IMR-90 (cell line): ENCODE measurements around the gene FAM76B. TPM values are rescaled to one million over a fixed set of nuclear protein-coding genes. Genes with fewer than 3 reads are reported as not detected.

ENCODE experiments used
- ATAC-seq: fragments of 200-7000 bp; cut with Tn5 transposase; 2 replicates; pipeline ENCODE4 v1.9.1; 2020; ENCODE audit warnings: low read depth, mild to moderate bottlenecking, moderate library complexity
- BruUV-seq: library from RNA; stranded (reverse); fragments of 400-500 nt; replicated peaks from 2 replicates; lab custom pipeline; 2021; lab: Mats Ljungman, UMichigan
- CTCF ChIA-PET: fragments of 300-600 bp; formaldehyde crosslinking; extraction: SDS; loops from one replicate; lab custom pipeline; 2021; ENCODE audit warnings: antibody characterized with exemption; lab: Yijun Ruan, JAX
- POLR2A ChIA-PET: fragments of 300-600 bp; sonication (Branson Sonifier 250); formaldehyde crosslinking; loops from one replicate; lab custom pipeline; 2022; ENCODE audit warnings: antibody characterized with exemption; ENCODE audit not compliant: unreplicated experiment; lab: Charles Lee
- DNase-seq: peaks from one replicate; pipeline ENCODE4 v3.0.0; 2013
- H2AFZ ChIP-seq: replicated peaks from 2 replicates; pipeline ENCODE3; 2013; ENCODE audit warnings: low read length, mild to moderate bottlenecking; ENCODE audit not compliant: poor library complexity
- H2AK5ac ChIP-seq: 2 replicates; pipeline ENCODE4 v1.6.1; 2013; ENCODE audit warnings: low read depth, low read length, inconsistent platforms
- H2AK9ac ChIP-seq: replicated peaks from 2 replicates; pipeline ENCODE3; 2013; ENCODE audit warnings: mild to moderate bottlenecking, low read depth, low read length, moderate library complexity; ENCODE audit not compliant: poor library complexity
- H2BK120ac ChIP-seq: 2 replicates; pipeline ENCODE4 v1.6.1; 2013; ENCODE audit warnings: low read depth, low read length, inconsistent platforms
- H2BK15ac ChIP-seq: 3 replicates; pipeline ENCODE4 v1.6.1; 2013; ENCODE audit warnings: low read depth, low read length, inconsistent platforms
- H2BK20ac ChIP-seq: 2 replicates; pipeline ENCODE4 v1.6.1; 2013; ENCODE audit warnings: low read depth, mild to moderate bottlenecking, inconsistent platforms, low read length, moderate library complexity
- H2BK5ac ChIP-seq: 2 replicates; pipeline ENCODE4 v1.6.1; 2013; ENCODE audit warnings: mild to moderate bottlenecking, low read depth, low read length, inconsistent platforms; ENCODE audit not compliant: poor library complexity, severe bottlenecking
- H3K14ac ChIP-seq: replicated peaks from 2 replicates; pipeline ENCODE4 v1.6.1; 2013; ENCODE audit warnings: low read depth, low read length, inconsistent platforms
- H3K18ac ChIP-seq: 2 replicates; pipeline ENCODE4 v1.6.1; 2013; ENCODE audit warnings: low read depth, low read length, control low read depth
- H3K23ac ChIP-seq: 2 replicates; pipeline ENCODE4 v1.6.1; 2013; ENCODE audit warnings: low read depth, low read length, inconsistent platforms
- H3K27ac ChIP-seq: 2 replicates; pipeline ENCODE4 v1.5.1; 2013; ENCODE audit warnings: mild to moderate bottlenecking, control low read depth, low read length; ENCODE audit not compliant: insufficient read depth
- H3K27me3 ChIP-seq: 2 replicates; pipeline ENCODE4 v1.6.1; 2013; ENCODE audit warnings: low read length; ENCODE audit not compliant: control insufficient read depth, insufficient read depth
- H3K36me3 ChIP-seq: 2 replicates; pipeline ENCODE4 v1.6.1; 2013; ENCODE audit warnings: low read length, mixed read lengths; ENCODE audit not compliant: control insufficient read depth, insufficient read depth
- H3K4ac ChIP-seq: 2 replicates; pipeline ENCODE4 v1.6.1; 2013; ENCODE audit warnings: low read depth, low read length, inconsistent platforms
- H3K4me1 ChIP-seq: 2 replicates; pipeline ENCODE4 v1.6.1; 2013; ENCODE audit warnings: low read length, mixed read lengths; ENCODE audit not compliant: control insufficient read depth, insufficient read depth
- H3K4me2 ChIP-seq: 2 replicates; pipeline ENCODE4 v1.6.1; 2013; ENCODE audit warnings: low read depth, mild to moderate bottlenecking, control low read depth, low read length, moderate library complexity
- H3K4me3 ChIP-seq: 2 replicates; pipeline ENCODE4 v1.5.1; 2013; ENCODE audit warnings: low read depth, mild to moderate bottlenecking, control low read depth, low read length, moderate library complexity; ENCODE audit not compliant: insufficient read depth
- H3K56ac ChIP-seq: 2 replicates; pipeline ENCODE4 v1.6.1; 2013; ENCODE audit warnings: low read length, inconsistent platforms; ENCODE audit not compliant: insufficient read depth; ENCODE audit errors: extremely low read depth
- H3K79me1 ChIP-seq, 2 experiments: 2 replicates each; pipeline ENCODE4 v1.6.1; 2013; ENCODE audit warnings: low read length in 2 of 2, inconsistent platforms in 1 of 2, low read depth in 1 of 2
- H3K9ac ChIP-seq: 2 replicates; pipeline ENCODE4 v1.6.1; 2013; ENCODE audit warnings: low read depth, low read length, control low read depth
- H3K9me1 ChIP-seq: 2 replicates; pipeline ENCODE4 v1.6.1; 2013; ENCODE audit warnings: low read length, inconsistent platforms; ENCODE audit not compliant: insufficient read depth
- H3K9me3 ChIP-seq: 2 replicates; pipeline ENCODE4 v1.6.1; 2013; ENCODE audit warnings: low read length; ENCODE audit not compliant: control insufficient read depth, insufficient read depth
- H4K20me1 ChIP-seq: 2 replicates; pipeline ENCODE4 v1.6.1; 2013; ENCODE audit warnings: low read length, inconsistent platforms; ENCODE audit not compliant: insufficient read depth
- H4K5ac ChIP-seq: 2 replicates; pipeline ENCODE4 v1.6.1; 2013; ENCODE audit warnings: mild to moderate bottlenecking, low read depth, low read length, control low read depth
- H4K8ac ChIP-seq, 2 experiments: 2 replicates each; pipeline ENCODE4 v1.6.1; 2013; ENCODE audit warnings: low read depth in 2 of 2, low read length in 2 of 2, control low read depth in 1 of 2, inconsistent platforms in 1 of 2
- H4K91ac ChIP-seq: 2 replicates; pipeline ENCODE4 v1.6.1; 2013; ENCODE audit warnings: low read depth, low read length, inconsistent platforms; ENCODE audit not compliant: insufficient read depth
- BHLHE40 ChIP-seq: fragments of 150-350 bp; IDR thresholded peaks from 2 replicates; pipeline ENCODE4 v1.6.1; 2016; ENCODE audit warnings: mild to moderate bottlenecking, low read depth, low read length
- CEBPB ChIP-seq: IDR thresholded peaks from 2 replicates; pipeline ENCODE4 v1.6.1; 2012; ENCODE audit warnings: low read depth, low read length, improper control_type of control experiment
- CHD1 ChIP-seq: IDR thresholded peaks from 2 replicates; pipeline ENCODE4 v1.6.1; 2012; ENCODE audit warnings: low read depth, low read length, improper control_type of control experiment
- FOS ChIP-seq: fragments of 150-350 bp; IDR thresholded peaks from 2 replicates; pipeline ENCODE4 v1.6.1; 2016; ENCODE audit warnings: low read depth, low read length
- MAFK ChIP-seq: IDR thresholded peaks from 2 replicates; pipeline ENCODE4 v1.6.1; 2012; ENCODE audit warnings: low read depth, low read length, improper control_type of control experiment
- MAZ ChIP-seq: IDR thresholded peaks from 2 replicates; pipeline ENCODE4 v1.6.1; 2012; ENCODE audit warnings: low read depth, mild to moderate bottlenecking, low read length, improper control_type of control experiment, moderate library complexity, borderline replicate concordance
- MXI1 ChIP-seq: IDR thresholded peaks from 2 replicates; pipeline ENCODE4 v1.6.1; 2012; ENCODE audit warnings: low read depth, mild to moderate bottlenecking, low read length, moderate library complexity, borderline replicate concordance
- NFE2L2 ChIP-seq: fragments of 150-350 bp; IDR thresholded peaks from 2 replicates; pipeline ENCODE4 v1.6.1; 2016; ENCODE audit warnings: low read depth, mild to moderate bottlenecking, low read length
- POLR2A ChIP-seq: IDR thresholded peaks from 2 replicates; pipeline ENCODE4 v1.6.1; 2012; ENCODE audit warnings: mild to moderate bottlenecking, low read depth, low read length
- RAD21 ChIP-seq: IDR thresholded peaks from 2 replicates; pipeline ENCODE4 v1.6.1; 2012; ENCODE audit warnings: low read length, improper control_type of control experiment
- RCOR1 ChIP-seq: IDR thresholded peaks from 2 replicates; pipeline ENCODE4 v1.6.1; 2012; ENCODE audit warnings: mild to moderate bottlenecking, low read length, improper control_type of control experiment; ENCODE audit not compliant: insufficient replicate concordance
- RFX5 ChIP-seq: IDR thresholded peaks from 2 replicates; pipeline ENCODE4 v1.8.0; 2012; ENCODE audit warnings: low read depth, mild to moderate bottlenecking, low read length, moderate library complexity
- SMC3 ChIP-seq: fragments of 150-350 bp; IDR thresholded peaks from 2 replicates; pipeline ENCODE4 v1.6.1; 2016; ENCODE audit warnings: low read depth, mild to moderate bottlenecking, antibody characterized with exemption, low read length, moderate library complexity
- WGBS, 2 experiments: methylation state at CpG; one replicate each; pipeline versions ENCODE4 v1.1.5 to v1.1.7; 2013; ENCODE audit warnings: missing lambda C conversion rate in 2 of 2; ENCODE audit not compliant: insufficient read length in 1 of 2; ENCODE audit errors: extremely low coverage in 2 of 2; 5-methylcytosine and 5-hydroxymethylcytosine counted together
- dilution Hi-C: fragments of 300-500 bp; cut with HindIII; formaldehyde crosslinking; loops from one replicate; pipeline ENCODE4 v1.14.3; 2018; ENCODE audit warnings: low sequenced_read_pairs; ENCODE audit not compliant: unreplicated experiment
- in situ Hi-C: fragments of 300-500 bp; cut with MboI; formaldehyde crosslinking; loops from 3 replicates; pipeline ENCODE4 v1.14.3; 2019; ENCODE audit warnings: low sequenced_read_pairs, inconsistent platforms, mixed read lengths
- intact Hi-C: fragments of 100-400 bp; cut with micrococcal nuclease; formaldehyde crosslinking; loops from 2 replicates; pipeline ENCODE4 v1.10.0; 2022
- polyA plus RNA-seq, 3 experiments: library from polyadenylated mRNA; depleted of rRNA; stranded (reverse); fragments of >200 nt; gene quantifications; 2 replicates each; pipeline ENCODE4 v1.2.3, GENCODE V29; 2012; ENCODE audit warnings: low replicate concordance in 1 of 3
- total RNA-seq: library from RNA; depleted of rRNA; stranded (reverse); fragments of >200 nt; gene quantifications from 2 replicates; pipeline ENCODE4 v1.2.3, GENCODE V29; 2012
- TF ChIP-seq, protein P1 (sequence below): fragments of 150-350 bp; IDR thresholded peaks from 2 replicates; pipeline ENCODE4 v1.6.1; 2017; ENCODE audit warnings: mild to moderate bottlenecking, antibody characterized with exemption, low read length, low read depth
- TF ChIP-seq, protein P2 (sequence below): fragments of 150-350 bp; IDR thresholded peaks from 2 replicates; pipeline ENCODE4 v1.6.1; 2016; ENCODE audit warnings: low read depth, mild to moderate bottlenecking, low read length, moderate library complexity, borderline replicate concordance
- TF ChIP-seq, protein P3 (sequence below): conservative IDR thresholded peaks from 2 replicates; pipeline ENCODE4 v1.5.1; 2012; ENCODE audit warnings: mild to moderate bottlenecking, low read depth, low read length, improper control_type of control experiment

FAM76B gene
- total and polyA plus RNA-seq, 2 of the 4 experiments (the other 2 are of a cell fraction) = 12.7 to 14.3 TPM

DNA sequence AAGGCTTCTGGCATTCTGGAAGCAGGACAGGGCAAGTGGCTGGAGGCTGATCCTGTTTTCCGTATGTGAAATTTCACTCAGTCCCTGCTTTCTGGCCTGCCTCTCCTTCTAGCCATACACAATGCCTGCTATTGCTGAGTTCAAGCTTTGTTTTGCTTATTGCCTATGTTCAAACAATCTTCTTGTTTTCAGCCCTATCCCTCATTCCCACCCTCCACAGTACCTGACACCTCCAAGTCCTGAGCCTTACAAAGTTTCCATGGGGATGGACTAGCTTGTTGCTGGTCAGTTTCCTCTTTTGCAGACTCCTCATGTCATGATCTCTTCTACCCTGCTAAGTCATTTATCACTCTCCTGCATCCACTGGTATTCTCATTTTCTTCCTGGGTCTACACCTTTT is 38.1 kb downstream of the FAM76B start:
- Histone ChIP-seq H2AK9ac (no peak overlapping the region), H3K23ac (no peak overlapping the region), H4K20me1 (no peaks in the 10 kb centered on the region), H2AK5ac (no peak overlapping the region), H3K14ac (no peak overlapping the region), H3K4me3 (no peak overlapping the region), H4K8ac (no peak overlapping the region), H3K4me2 (no peak overlapping the region), H3K56ac (no peak overlapping the region), H2BK5ac (no peak overlapping the region), H3K9me3 (no peaks in the 10 kb centered on the region), H3K9me1 (no peaks in the 10 kb centered on the region), H3K36me3 (no peaks in the 10 kb centered on the region), H2BK20ac (no peak overlapping the region), H2BK15ac (no peak overlapping the region), H3K27me3 (peaks cover 20% of the 10 kb centered on the region), H3K4ac (no peak overlapping the region), H3K27ac (no peak overlapping the region), H3K79me1 (no peaks in the 10 kb centered on the region), H3K9ac (no peak overlapping the region), H2BK120ac (no peak overlapping the region), H2AFZ (no peak overlapping the region), H3K4me1 (no peaks in the 10 kb centered on the region), H3K18ac (no peak overlapping the region), H4K91ac (no peak overlapping the region), H4K5ac (no peak overlapping the region)
- intact Hi-C loops = no loop called here
- no peak for TF ChIP-seq BHLHE40
- no peak for TF ChIP-seq NFE2L2
- TF ChIP-seq MXI1 = no peak
- TF ChIP-seq FOS = no peak
- TF ChIP-seq POLR2A = no peak
- TF ChIP-seq, protein P1, sequence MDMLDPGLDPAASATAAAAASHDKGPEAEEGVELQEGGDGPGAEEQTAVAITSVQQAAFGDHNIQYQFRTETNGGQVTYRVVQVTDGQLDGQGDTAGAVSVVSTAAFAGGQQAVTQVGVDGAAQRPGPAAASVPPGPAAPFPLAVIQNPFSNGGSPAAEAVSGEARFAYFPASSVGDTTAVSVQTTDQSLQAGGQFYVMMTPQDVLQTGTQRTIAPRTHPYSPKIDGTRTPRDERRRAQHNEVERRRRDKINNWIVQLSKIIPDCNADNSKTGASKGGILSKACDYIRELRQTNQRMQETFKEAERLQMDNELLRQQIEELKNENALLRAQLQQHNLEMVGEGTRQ = no peak
- no peak for TF ChIP-seq MAFK
- TF ChIP-seq, protein P2, sequence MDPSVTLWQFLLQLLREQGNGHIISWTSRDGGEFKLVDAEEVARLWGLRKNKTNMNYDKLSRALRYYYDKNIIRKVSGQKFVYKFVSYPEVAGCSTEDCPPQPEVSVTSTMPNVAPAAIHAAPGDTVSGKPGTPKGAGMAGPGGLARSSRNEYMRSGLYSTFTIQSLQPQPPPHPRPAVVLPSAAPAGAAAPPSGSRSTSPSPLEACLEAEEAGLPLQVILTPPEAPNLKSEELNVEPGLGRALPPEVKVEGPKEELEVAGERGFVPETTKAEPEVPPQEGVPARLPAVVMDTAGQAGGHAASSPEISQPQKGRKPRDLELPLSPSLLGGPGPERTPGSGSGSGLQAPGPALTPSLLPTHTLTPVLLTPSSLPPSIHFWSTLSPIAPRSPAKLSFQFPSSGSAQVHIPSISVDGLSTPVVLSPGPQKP = no peak
- no peak for TF ChIP-seq RFX5
- TF ChIP-seq MAZ = no peak
- no peak for TF ChIP-seq CHD1
- TF ChIP-seq RAD21 = no peak
- TF ChIP-seq RCOR1 = no peak
- no peak for TF ChIP-seq CEBPB
- TF ChIP-seq SMC3 = no peak
- TF ChIP-seq, protein P3, sequence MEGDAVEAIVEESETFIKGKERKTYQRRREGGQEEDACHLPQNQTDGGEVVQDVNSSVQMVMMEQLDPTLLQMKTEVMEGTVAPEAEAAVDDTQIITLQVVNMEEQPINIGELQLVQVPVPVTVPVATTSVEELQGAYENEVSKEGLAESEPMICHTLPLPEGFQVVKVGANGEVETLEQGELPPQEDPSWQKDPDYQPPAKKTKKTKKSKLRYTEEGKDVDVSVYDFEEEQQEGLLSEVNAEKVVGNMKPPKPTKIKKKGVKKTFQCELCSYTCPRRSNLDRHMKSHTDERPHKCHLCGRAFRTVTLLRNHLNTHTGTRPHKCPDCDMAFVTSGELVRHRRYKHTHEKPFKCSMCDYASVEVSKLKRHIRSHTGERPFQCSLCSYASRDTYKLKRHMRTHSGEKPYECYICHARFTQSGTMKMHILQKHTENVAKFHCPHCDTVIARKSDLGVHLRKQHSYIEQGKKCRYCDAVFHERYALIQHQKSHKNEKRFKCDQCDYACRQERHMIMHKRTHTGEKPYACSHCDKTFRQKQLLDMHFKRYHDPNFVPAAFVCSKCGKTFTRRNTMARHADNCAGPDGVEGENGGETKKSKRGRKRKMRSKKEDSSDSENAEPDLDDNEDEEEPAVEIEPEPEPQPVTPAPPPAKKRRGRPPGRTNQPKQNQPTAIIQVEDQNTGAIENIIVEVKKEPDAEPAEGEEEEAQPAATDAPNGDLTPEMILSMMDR = no peak
- in situ Hi-C loops = loop anchor here (25.0 kb wide), 1 partner anchor 1139 kb away; no protein-coding TSS in a partner anchor
- no peak for ATAC-seq
- ChIA-PET POLR2A (no interaction called here), CTCF (no interaction called here)
- no peak for DNase-seq
- dilution Hi-C loops = no loop called here
- no TSS peak for BruUV-seq
- 83% methylated on average over 1 of the region's 1 CpG; no CpG with 5 or more reads in 1 of the 2 experiments for WGBS, 2 experiments
